IMR-90 (cell line): ENCODE results near the gene FGF12.

Source experiments
- MAFK ChIP-seq: IDR thresholded peaks from 2 replicates; pipeline ENCODE4 v1.6.1; 2012; ENCODE audit warnings: low read depth, low read length, improper control_type of control experiment
- POLR2A ChIP-seq: IDR thresholded peaks from 2 replicates; pipeline ENCODE4 v1.6.1; 2012; ENCODE audit warnings: mild to moderate bottlenecking, low read depth, low read length
- RFX5 ChIP-seq: IDR thresholded peaks from 2 replicates; pipeline ENCODE4 v1.8.0; 2012; ENCODE audit warnings: low read depth, mild to moderate bottlenecking, low read length, moderate library complexity
- TF ChIP-seq, protein P1 (sequence below): conservative IDR thresholded peaks from 2 replicates; pipeline ENCODE4 v1.5.1; 2012; ENCODE audit warnings: mild to moderate bottlenecking, low read depth, low read length, improper control_type of control experiment
- TF ChIP-seq, protein P2 (sequence below): fragments of 150-350 bp; IDR thresholded peaks from 2 replicates; pipeline ENCODE4 v1.6.1; 2017; ENCODE audit warnings: mild to moderate bottlenecking, antibody characterized with exemption, low read length, low read depth

DNA sequence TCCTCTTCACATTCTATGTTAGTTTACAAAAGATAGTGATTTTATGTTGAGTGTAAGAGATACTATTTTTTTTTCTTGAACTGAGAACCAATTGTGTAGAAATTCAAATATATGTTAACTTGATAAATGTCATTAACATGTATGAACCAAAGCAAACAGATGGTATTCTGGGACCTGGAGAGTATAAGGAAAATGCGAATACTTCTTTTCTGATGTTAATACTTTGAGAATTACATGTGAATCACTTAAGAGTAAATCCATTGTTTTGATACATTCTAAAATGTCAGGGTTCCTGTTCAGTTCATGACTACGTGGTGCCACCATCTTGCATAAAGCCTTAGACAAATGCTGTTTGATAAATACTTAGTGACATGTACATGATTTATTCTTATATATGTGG, 541.3 kb downstream of the FGF12 start:
- TF ChIP-seq, protein P1, sequence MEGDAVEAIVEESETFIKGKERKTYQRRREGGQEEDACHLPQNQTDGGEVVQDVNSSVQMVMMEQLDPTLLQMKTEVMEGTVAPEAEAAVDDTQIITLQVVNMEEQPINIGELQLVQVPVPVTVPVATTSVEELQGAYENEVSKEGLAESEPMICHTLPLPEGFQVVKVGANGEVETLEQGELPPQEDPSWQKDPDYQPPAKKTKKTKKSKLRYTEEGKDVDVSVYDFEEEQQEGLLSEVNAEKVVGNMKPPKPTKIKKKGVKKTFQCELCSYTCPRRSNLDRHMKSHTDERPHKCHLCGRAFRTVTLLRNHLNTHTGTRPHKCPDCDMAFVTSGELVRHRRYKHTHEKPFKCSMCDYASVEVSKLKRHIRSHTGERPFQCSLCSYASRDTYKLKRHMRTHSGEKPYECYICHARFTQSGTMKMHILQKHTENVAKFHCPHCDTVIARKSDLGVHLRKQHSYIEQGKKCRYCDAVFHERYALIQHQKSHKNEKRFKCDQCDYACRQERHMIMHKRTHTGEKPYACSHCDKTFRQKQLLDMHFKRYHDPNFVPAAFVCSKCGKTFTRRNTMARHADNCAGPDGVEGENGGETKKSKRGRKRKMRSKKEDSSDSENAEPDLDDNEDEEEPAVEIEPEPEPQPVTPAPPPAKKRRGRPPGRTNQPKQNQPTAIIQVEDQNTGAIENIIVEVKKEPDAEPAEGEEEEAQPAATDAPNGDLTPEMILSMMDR = no peak
- TF ChIP-seq RFX5 (no peak), POLR2A (no peak), MAFK (no peak)
- TF ChIP-seq, protein P2, sequence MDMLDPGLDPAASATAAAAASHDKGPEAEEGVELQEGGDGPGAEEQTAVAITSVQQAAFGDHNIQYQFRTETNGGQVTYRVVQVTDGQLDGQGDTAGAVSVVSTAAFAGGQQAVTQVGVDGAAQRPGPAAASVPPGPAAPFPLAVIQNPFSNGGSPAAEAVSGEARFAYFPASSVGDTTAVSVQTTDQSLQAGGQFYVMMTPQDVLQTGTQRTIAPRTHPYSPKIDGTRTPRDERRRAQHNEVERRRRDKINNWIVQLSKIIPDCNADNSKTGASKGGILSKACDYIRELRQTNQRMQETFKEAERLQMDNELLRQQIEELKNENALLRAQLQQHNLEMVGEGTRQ = no peak
